ENCODE results near the gene CD6. TPM values are rescaled to one million over a fixed set of nuclear protein-coding genes. Genes with fewer than 3 reads are reported as not detected.

CD6 gene
- total and polyA plus RNA-seq, 7 donors, result under 0.01 to 14.1 (median 0.98) TPM; not detected in 1

- 14 to 61% methylated on average over 7 of the region's 7 CpGs for WGBS, 2 donors
Observed at GRCh38 chr11:60994541-60995080, 23.1 kb downstream of the CD6 start.

GRCh38 chr11:60995798-60996197 is 24.3 kb downstream of the CD6 start:
- H3K27me3 ChIP-seq, result no peaks in the 10 kb centered on the region
- DNase-seq, result no peak
- intact Hi-C loops (cut with DNase I), result no loop called here
- H3K9me3 ChIP-seq, result no peaks in the 10 kb centered on the region
- H3K4me1 ChIP-seq, result no peaks in the 10 kb centered on the region
- no peak for TF ChIP-seq POLR2AphosphoS5 (IDR thresholded peaks at IDR 0.05)
- 46 to 70% methylated on average over 7 of the region's 7 CpGs for WGBS, 2 donors
- H3K4me3 ChIP-seq, result no peak overlapping the region
- no peak overlapping the region for H3K27ac ChIP-seq
- H3K36me3 ChIP-seq, result no peaks in the 10 kb centered on the region

More at GRCh38 chr11:60994541-60995080, 23.1 kb downstream of the CD6 start:
- no peak for DNase-seq
- no peaks in the 10 kb centered on the region for H3K4me1 ChIP-seq
- H3K36me3 ChIP-seq, result no peaks in the 10 kb centered on the region
- no peak for TF ChIP-seq POLR2AphosphoS5 (IDR thresholded peaks at IDR 0.05)
- no peak for TF ChIP-seq CTCF (IDR thresholded peaks at IDR 0.05)
- intact Hi-C loops (cut with DNase I), result no loop called here
- H3K4me3 ChIP-seq, result no peak overlapping the region
- no peak overlapping the region for H3K27ac ChIP-seq
- no peaks in the 10 kb centered on the region for H3K9me3 ChIP-seq
- no peaks in the 10 kb centered on the region for H3K27me3 ChIP-seq

GRCh38 chr11:60996381-60997138 is 25.1 kb downstream of the CD6 start:
- Histone ChIP-seq H3K4me3 (no peak overlapping the region), H3K9me3 (no peaks in the 10 kb centered on the region), H3K27me3 (no peaks in the 10 kb centered on the region), H3K36me3 (no peaks in the 10 kb centered on the region), H3K27ac (no peak overlapping the region), H3K4me1 (no peaks in the 10 kb centered on the region)
- TF ChIP-seq EP300 (IDR thresholded peaks at IDR 0.05), result no peak
- TF ChIP-seq POLR2A (IDR thresholded peaks at IDR 0.05), result no peak
- TF ChIP-seq CTCF (IDR thresholded peaks at IDR 0.05), result no peak
- TF ChIP-seq POLR2AphosphoS5 (IDR thresholded peaks at IDR 0.05), result no peak
- 18 to 71% methylated on average over 13 of the region's 13 CpGs for WGBS, 2 donors
- intact Hi-C loops (cut with DNase I), result no loop called here
- no peak for DNase-seq

- Histone ChIP-seq H3K27me3 (peaks cover 0 to 6% (median 0%) of the 10 kb centered on the region in 3 donors), H3K27ac (no peak overlapping the region), H3K4me1 (no peaks in the 10 kb centered on the region), H3K4me3 (no peak overlapping the region), H3K9me3 (no peaks in the 10 kb centered on the region), H3K36me3 (no peaks in the 10 kb centered on the region)
- intact Hi-C loops (cut with DNase I), result no loop called here
- no peak for TF ChIP-seq POLR2AphosphoS5 (IDR thresholded peaks at IDR 0.05)
- no peak for TF ChIP-seq POLR2A (IDR thresholded peaks at IDR 0.05)
- no peak for TF ChIP-seq CTCF (IDR thresholded peaks at IDR 0.05)
- no peak for TF ChIP-seq EP300 (IDR thresholded peaks at IDR 0.05)
- DNase-seq, result no peak
- 88 to 90% methylated on average over 11 of the region's 11 CpGs for WGBS, 2 donors
Observed at GRCh38 chr11:61000426-61000825, 28.9 kb downstream of the CD6 start.

- WGBS, 2 donors, result 97% methylated on average over 3 of the region's 3 CpGs
Observed at GRCh38 chr11:61001931-61002330, 30.5 kb downstream of the CD6 start.

More at GRCh38 chr11:61001931-61002330, 30.5 kb downstream of the CD6 start:
- no peaks in the 10 kb centered on the region for H3K36me3 ChIP-seq
- no peaks in the 10 kb centered on the region for H3K9me3 ChIP-seq
- H3K27ac ChIP-seq, result no peak overlapping the region
- H3K27me3 ChIP-seq, result peaks cover 6 to 16% (median 8%) of the 10 kb centered on the region in 3 donors
- no peaks in the 10 kb centered on the region for H3K4me1 ChIP-seq
- no peak for DNase-seq
- H3K4me3 ChIP-seq, result no peak overlapping the region
- intact Hi-C loops (cut with DNase I), result no loop called here
- TF ChIP-seq CTCF (IDR thresholded peaks at IDR 0.05) (no peak), POLR2AphosphoS5 (IDR thresholded peaks at IDR 0.05) (no peak), EP300 (IDR thresholded peaks at IDR 0.05) (no peak), POLR2A (IDR thresholded peaks at IDR 0.05) (no peak)
